Measurements from ENCODE around the gene PEX14.

The PEX14 gene

DNA sequence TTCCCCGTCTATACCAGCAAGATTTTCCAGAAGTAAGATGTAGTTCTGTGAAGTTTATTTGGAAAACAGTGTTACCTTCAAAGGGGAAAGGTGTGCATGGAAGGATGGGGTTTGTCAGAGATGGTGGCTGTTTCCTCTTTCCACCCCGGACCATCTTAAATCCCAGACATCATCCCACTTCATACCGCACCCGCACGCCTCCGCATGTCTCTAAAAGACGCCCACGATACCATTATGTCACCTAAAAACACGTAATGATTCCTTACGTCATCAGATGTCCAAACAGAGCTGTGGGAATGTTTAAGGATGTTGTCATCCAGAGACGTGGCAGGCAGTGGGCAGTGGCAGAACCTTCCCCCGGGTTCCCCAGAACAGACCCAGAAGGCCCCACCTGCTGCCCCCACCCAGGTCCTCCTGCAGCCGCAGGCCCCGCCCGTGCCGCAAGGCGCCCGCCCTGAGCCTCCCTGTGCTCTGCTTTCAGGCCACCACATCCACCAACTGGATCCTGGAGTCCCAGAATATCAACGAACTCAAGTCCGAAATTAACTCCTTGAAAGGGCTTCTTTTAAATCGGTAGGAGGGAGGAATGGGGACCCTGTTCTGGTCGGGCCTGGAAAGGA is 152.2 kb downstream of the PEX14 start:
- no peak for DNase-seq (ENCODE audit: low spot score)
- in situ Hi-C loops (cut with MboI; ENCODE audit: low pct_unique_long_range_greater_than_20kb, low sequenced_read_pairs, unreplicated experiment): no loop called here
- no peak for TF ChIP-seq CTCF (IDR thresholded peaks at IDR 0.05; ENCODE audit: extremely low read depth, insufficient read depth, missing control alignments)

DNA sequence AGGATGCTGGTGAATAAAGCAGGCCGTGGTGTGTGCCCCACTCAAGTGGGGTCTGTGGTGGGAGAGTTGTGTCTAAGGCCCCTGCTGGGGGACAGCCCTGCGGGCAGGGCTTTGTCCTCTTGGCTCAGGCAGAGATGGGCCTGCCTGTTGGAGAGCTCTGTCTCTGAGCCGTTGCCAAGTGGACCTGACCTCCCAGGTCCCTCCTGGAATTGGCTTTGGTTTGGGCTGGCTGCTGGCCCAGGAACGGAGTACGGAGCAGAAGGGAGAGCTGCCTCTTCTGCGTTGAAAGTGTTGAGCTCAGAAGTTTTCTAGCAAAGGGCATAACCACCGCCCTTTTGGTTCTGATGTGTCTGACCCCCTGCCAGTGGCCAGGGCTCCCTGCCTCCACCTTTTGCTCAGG is 153.9 kb downstream of the PEX14 start:
- no peak for TF ChIP-seq CTCF (IDR thresholded peaks at IDR 0.05; ENCODE audit: extremely low read depth, insufficient read depth, missing control alignments)

DNA sequence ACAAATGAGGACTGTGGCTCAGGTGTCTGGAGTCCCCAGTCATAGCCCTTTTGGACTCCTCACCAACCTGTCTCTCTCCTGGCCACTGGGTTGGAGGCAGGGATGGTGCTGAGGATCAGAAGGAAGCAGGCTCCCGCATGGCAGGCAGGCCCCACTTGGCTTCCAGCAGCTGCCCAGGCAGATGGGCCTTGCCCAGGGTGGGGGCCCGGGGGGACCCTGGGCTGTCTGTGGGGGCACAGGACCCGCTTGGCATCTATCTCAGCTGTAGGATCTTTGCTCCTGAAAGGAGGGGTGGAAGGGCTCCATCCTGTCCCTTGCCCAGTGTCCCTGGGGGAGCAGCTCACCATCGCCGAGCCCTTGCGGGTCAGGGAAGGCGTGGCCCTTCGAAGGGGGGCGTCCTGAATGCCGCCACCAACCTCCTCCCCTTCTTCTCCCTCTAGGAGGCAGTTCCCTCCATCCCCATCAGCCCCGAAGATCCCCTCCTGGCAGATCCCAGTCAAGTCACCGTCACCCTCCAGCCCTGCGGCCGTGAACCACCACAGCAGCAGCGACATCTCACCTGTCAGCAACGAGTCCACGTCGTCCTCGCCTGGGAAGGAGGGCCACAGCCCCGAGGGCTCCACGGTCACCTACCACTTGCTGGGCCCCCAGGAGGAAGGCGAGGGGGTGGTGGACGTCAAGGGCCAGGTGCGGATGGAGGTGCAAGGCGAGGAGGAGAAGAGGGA is 154.5 kb downstream of the PEX14 start:
- DNase-seq (ENCODE audit: low spot score): no peak
- TF ChIP-seq CTCF (IDR thresholded peaks at IDR 0.05; ENCODE audit: extremely low read depth, insufficient read depth, missing control alignments): no peak
- in situ Hi-C loops (cut with MboI; ENCODE audit: low pct_unique_long_range_greater_than_20kb, low sequenced_read_pairs, unreplicated experiment): no loop called here

More for the DNA sequence above, 153.9 kb downstream of the PEX14 start:
- in situ Hi-C loops (cut with MboI; ENCODE audit: low pct_unique_long_range_greater_than_20kb, low sequenced_read_pairs, unreplicated experiment): no loop called here
- no peak for DNase-seq (ENCODE audit: low spot score)

DNA sequence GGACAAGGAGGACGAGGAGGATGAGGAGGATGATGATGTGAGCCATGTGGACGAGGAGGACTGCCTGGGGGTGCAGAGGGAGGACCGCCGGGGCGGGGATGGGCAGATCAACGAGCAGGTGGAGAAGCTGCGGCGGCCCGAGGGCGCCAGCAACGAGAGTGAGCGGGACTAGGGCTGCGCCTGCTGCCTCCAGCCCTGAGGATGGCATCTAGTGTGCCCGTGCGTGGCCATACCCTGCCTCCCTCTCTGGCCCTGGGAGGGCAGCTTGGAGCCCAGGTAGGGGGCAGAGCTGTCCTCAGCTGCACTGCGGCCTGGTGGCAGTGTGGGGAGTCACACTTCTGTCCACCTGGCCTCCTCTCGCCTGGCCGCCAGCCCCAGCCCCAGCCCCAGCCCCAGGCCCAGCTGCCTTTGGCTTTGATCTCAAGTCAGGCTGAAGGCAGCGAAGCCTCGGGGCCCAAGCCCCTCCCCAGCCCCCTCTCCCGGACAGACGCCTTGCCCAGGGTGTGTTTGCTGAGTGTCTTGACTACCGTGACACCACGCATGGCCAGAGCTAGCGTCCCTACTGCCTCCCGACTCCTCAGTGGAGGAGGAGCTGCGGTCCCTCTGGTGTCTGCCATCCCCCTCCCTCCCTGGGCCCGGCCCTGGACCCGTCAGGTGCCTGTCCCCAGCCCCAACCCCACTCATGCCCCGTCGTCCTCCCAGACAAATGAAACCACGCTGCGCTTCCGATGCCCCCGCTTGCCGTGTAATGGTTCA is 155.2 kb downstream of the PEX14 start:
- no peak for DNase-seq (ENCODE audit: low spot score)
- in situ Hi-C loops (cut with MboI; ENCODE audit: low pct_unique_long_range_greater_than_20kb, low sequenced_read_pairs, unreplicated experiment): no loop called here
- TF ChIP-seq CTCF (IDR thresholded peaks at IDR 0.05; ENCODE audit: extremely low read depth, insufficient read depth, missing control alignments): no peak

GRCh38 chr1:10630661-10631120 is 155.9 kb downstream of the PEX14 start:
- in situ Hi-C loops (cut with MboI; ENCODE audit: low pct_unique_long_range_greater_than_20kb, low sequenced_read_pairs, unreplicated experiment): no loop called here
- TF ChIP-seq CTCF (IDR thresholded peaks at IDR 0.05; ENCODE audit: extremely low read depth, insufficient read depth, missing control alignments): no peak
- no peak for DNase-seq (ENCODE audit: low spot score)

DNA sequence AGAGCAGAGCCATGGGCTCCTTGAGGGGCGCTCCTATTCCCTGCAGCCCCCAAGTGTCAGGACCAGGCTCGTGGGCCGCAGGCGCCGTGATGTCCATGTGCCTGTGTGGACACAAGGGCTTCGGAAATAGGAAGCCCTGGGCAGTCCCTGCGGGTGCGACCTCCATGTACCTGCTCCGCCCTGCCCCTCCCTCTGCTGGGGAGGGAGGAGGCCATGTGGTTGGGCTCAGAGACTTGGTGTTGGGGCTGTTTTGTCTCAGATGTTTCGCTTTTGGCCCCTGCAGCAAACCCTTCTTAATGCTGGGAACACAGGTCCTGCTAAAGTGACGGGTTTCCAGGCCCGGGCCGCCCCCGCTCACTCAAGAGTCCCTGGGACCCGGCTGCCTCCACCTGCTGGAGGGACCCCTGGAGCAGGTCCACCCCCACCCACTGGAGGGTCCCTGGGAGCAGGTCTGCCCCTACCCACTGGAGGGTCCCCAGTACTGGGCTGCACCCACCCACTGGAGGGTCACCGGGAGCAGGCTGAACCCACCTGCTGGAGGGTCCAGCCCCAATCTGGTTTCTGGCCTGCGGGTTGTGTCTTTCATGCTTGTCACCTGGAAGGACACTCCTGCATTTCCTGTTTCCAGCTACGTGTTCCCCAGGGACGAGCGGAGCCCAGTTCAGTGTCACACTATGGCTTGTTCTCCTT is 156.5 kb downstream of the PEX14 start:
- no peak for TF ChIP-seq CTCF (IDR thresholded peaks at IDR 0.05; ENCODE audit: extremely low read depth, insufficient read depth, missing control alignments)
- DNase-seq (ENCODE audit: low spot score): no peak
- in situ Hi-C loops (cut with MboI; ENCODE audit: low pct_unique_long_range_greater_than_20kb, low sequenced_read_pairs, unreplicated experiment): no loop called here

Data from GM13977 (cell line).